PFSK-1 (cell line): Measurements from ENCODE around the gene AGXT2.

ENCODE experiments used
- FOXP2 ChIP-seq: optimal IDR thresholded peaks from 2 replicates; pipeline ENCODE3; 2011; ENCODE audit warnings: borderline replicate concordance, control low read depth, inconsistent platforms; ENCODE audit not compliant: insufficient read depth; ENCODE audit errors: extremely low read length, extremely low read depth
- POLR2AphosphoS5 ChIP-seq: IDR thresholded peaks from 2 replicates; pipeline ENCODE4 v1.6.1; 2012; ENCODE audit warnings: low read depth, mild to moderate bottlenecking, control low read depth, low read length, moderate library complexity
- REST ChIP-seq, 2 experiments: IDR thresholded peaks; 2 replicates each; pipeline versions ENCODE4 v1.6.1 to v1.8.0; 2011 to 2012; ENCODE audit warnings: low read depth in 2 of 2, low read length in 2 of 2, control low read depth in 1 of 2, inconsistent platforms in 1 of 2, mild to moderate bottlenecking in 1 of 2, moderate library complexity in 1 of 2; ENCODE audit not compliant: insufficient read depth in 1 of 2
- SIN3A ChIP-seq: IDR thresholded peaks from 2 replicates; pipeline ENCODE4 v1.6.1; 2012; ENCODE audit warnings: mild to moderate bottlenecking, low read length, moderate library complexity, borderline replicate concordance; ENCODE audit not compliant: insufficient read depth
- TAF1 ChIP-seq: IDR thresholded peaks from 2 replicates; pipeline ENCODE4 v1.6.1; 2012; ENCODE audit warnings: low read length, control low read depth, borderline replicate concordance; ENCODE audit not compliant: insufficient read depth

Gene AGXT2

GRCh38 chr5:35092703-35093102 is 45.0 kb upstream of the AGXT2 start:
- TF ChIP-seq FOXP2 (no peak), TAF1 (no peak), POLR2AphosphoS5 (no peak), REST (IDR thresholded peaks at IDR 0.05; ENCODE audit: insufficient read depth in 1 of 2, low read depth in 2 of 2, low read length in 2 of 2) (no peak), SIN3A (no peak)

- TF ChIP-seq REST (IDR thresholded peaks at IDR 0.05; ENCODE audit: insufficient read depth in 1 of 2, low read depth in 2 of 2, low read length in 2 of 2) (no peak), TAF1 (no peak)
Measured at GRCh38 chr5:35091704-35092103, 44.0 kb upstream of the AGXT2 start.

- no peak for TF ChIP-seq FOXP2
- no peak for TF ChIP-seq TAF1
- no peak for TF ChIP-seq POLR2AphosphoS5
Measured at GRCh38 chr5:35089334-35090314, 41.9 kb upstream of the AGXT2 start.

GRCh38 chr5:35087991-35088390 is 40.2 kb upstream of the AGXT2 start:
- no peak for TF ChIP-seq TAF1
- TF ChIP-seq REST (IDR thresholded peaks at IDR 0.05; ENCODE audit: insufficient read depth in 1 of 2, low read depth in 2 of 2, low read length in 2 of 2), result no peak
- TF ChIP-seq POLR2AphosphoS5, result no peak
- TF ChIP-seq FOXP2, result no peak
- TF ChIP-seq SIN3A, result no peak

DNA sequence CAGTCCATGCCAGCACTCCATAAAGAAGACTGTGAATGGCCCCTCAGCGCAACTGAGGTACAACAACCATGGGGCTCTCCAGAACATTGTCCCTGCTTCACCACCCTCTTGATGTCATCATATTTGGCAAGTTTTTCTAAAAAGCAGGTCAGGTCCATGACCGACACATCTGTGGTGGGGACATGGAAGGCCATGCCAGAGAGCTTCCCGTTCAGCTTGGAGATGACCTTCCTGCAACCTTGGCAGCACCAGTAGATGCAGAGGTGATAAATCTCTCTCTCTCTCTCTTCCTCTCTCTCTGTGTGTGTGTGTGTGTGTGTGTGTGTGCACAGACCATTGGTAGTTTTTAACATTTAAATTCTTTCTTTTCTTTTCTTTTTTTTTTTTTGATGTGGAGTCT is 35.4 kb upstream of the AGXT2 start:
- TF ChIP-seq POLR2AphosphoS5 (no peak), REST (IDR thresholded peaks at IDR 0.05; ENCODE audit: insufficient read depth in 1 of 2, low read depth in 2 of 2, low read length in 2 of 2) (no peak), TAF1 (no peak), SIN3A (no peak), FOXP2 (no peak)
